K562 (cell line): Measurements from ENCODE around the gene GPX6. TPM values are rescaled to one million over a fixed set of nuclear protein-coding genes. Genes with fewer than 3 reads are reported as not detected.

ENCODE experiments used
- ATAC-seq: fragments of 200-7000 bp; cut with Tn5 transposase; 3 replicates; pipeline ENCODE4 v1.9.1; 2020; ENCODE audit warnings: moderate library complexity
- BruUV-seq: library from RNA; stranded (reverse); fragments of 400-500 nt; replicated peaks from 2 replicates; lab custom pipeline; 2021; lab: Mats Ljungman, UMichigan
- CTCF ChIA-PET: fragments of 300-600 bp; formaldehyde crosslinking; extraction: SDS; loops from one replicate; lab custom pipeline; 2021; ENCODE audit warnings: low intra/inter-chr PET ratio; lab: Yijun Ruan, JAX
- POLR2A ChIA-PET: fragments of 300-600, 350-650 bp; sonication (Branson Sonifier 250); formaldehyde crosslinking; extraction: SDS; loops from one replicate; lab custom pipeline; 2021; ENCODE audit warnings: antibody characterized with exemption, inconsistent platforms; lab: Yijun Ruan, JAX
- DNase-seq, 4 experiments: peaks; one replicate each; pipeline versions ENCODE4 v3.0.0 to v3.0.0-alpha.2; 2011 to 2018; ENCODE audit warnings: low spot score in 3 of 4, mixed read lengths in 3 of 4; ENCODE audit errors: extremely low read depth in 1 of 4
- FAIRE-seq: peaks from 2 replicates; lab custom pipeline; 2011; peaks lifted over from hg19 to GRCh38; lab: Jason Lieb, UNC
- H2AFZ ChIP-seq: 2 replicates; pipeline ENCODE4 v1.6.0; 2011; ENCODE audit warnings: low read depth, low read length, control low read depth, inconsistent platforms
- H3K27ac ChIP-seq: fragments of 200-600 bp; 3 replicates; pipeline ENCODE4 v1.8.0; 2011; ENCODE audit warnings: low read depth, mild to moderate bottlenecking, control low read depth, inconsistent platforms, low read length, moderate library complexity, mixed read lengths; ENCODE audit errors: extremely low read depth
- H3K27me3 ChIP-seq, 2 experiments: fragments of 300-600 bp in 1 of 2; 2 replicates in 1 of 2; 3 replicates in 1 of 2; pipeline versions ENCODE4 v1.6.0 to v1.8.0; 2011; ENCODE audit warnings: inconsistent platforms in 2 of 2, low read length in 2 of 2, mild to moderate bottlenecking in 1 of 2, mixed read lengths in 1 of 2, moderate library complexity in 1 of 2; ENCODE audit not compliant: control insufficient read depth in 2 of 2, insufficient read depth in 2 of 2
- H3K36me3 ChIP-seq: fragments of 300-600 bp; 3 replicates; pipeline ENCODE4 v1.8.0; 2011; ENCODE audit warnings: mild to moderate bottlenecking, low read length, inconsistent platforms; ENCODE audit not compliant: control insufficient read depth, insufficient read depth
- H3K4me1 ChIP-seq, 2 experiments: fragments of 200-600 bp in 1 of 2; replicated peaks in 1 of 2; 2 replicates in 1 of 2; 3 replicates in 1 of 2; pipeline versions ENCODE4 v1.5.1 to v1.8.0; 2011; ENCODE audit warnings: inconsistent platforms in 2 of 2, low read length in 2 of 2, mild to moderate bottlenecking in 1 of 2, mixed read lengths in 1 of 2, moderate library complexity in 1 of 2; ENCODE audit not compliant: control insufficient read depth in 2 of 2, insufficient read depth in 2 of 2
- H3K4me2 ChIP-seq: 2 replicates; pipeline ENCODE4 v1.6.1; 2011; ENCODE audit warnings: low read length, control low read depth, inconsistent platforms, mixed read lengths; ENCODE audit not compliant: insufficient read depth
- H3K4me3 ChIP-seq: fragments of 200-600 bp; sonication (generic), shearing (Covaris generic); 2 replicates; pipeline ENCODE4 v1.5.1; 2016; ENCODE audit warnings: control low read depth, inconsistent platforms
- H3K79me2 ChIP-seq: fragments of 200-600 bp; 3 replicates; pipeline ENCODE4 v1.8.0; 2011; ENCODE audit warnings: low read length, inconsistent platforms; ENCODE audit not compliant: control insufficient read depth, insufficient read depth
- H3K9ac ChIP-seq, 2 experiments: 2 replicates each; pipeline versions ENCODE4 v1.6.0 to v1.6.1; 2011; ENCODE audit warnings: low read depth in 2 of 2, low read length in 2 of 2, control low read depth in 1 of 2, inconsistent platforms in 1 of 2, mild to moderate bottlenecking in 1 of 2, mixed read lengths in 1 of 2; ENCODE audit not compliant: insufficient read depth in 1 of 2
- H3K9me1 ChIP-seq: one replicate; pipeline ENCODE4 v1.6.0; 2011; ENCODE audit warnings: inconsistent platforms, mild to moderate bottlenecking, low read length, moderate library complexity; ENCODE audit not compliant: control insufficient read depth, insufficient read depth
- H3K9me3 ChIP-seq: replicated peaks from 2 replicates; pipeline ENCODE4 v1.5.1; 2011; ENCODE audit warnings: low read depth, low read length, inconsistent platforms; ENCODE audit not compliant: control insufficient read depth, insufficient read depth
- H4K20me1 ChIP-seq: replicated peaks from 2 replicates; pipeline ENCODE4 v1.6.1; 2011; ENCODE audit warnings: low read length, inconsistent platforms, mixed read lengths; ENCODE audit not compliant: control insufficient read depth, insufficient read depth
- CCNT2 ChIP-seq: IDR thresholded peaks from 2 replicates; pipeline ENCODE4 v1.6.1; 2011; ENCODE audit warnings: borderline replicate concordance, low read depth, mild to moderate bottlenecking, moderate library complexity, mixed read lengths, low read length; ENCODE audit not compliant: insufficient read length; ENCODE audit errors: extremely low read depth
- CTBP1 ChIP-seq: fragments of 450-650 bp; IDR thresholded peaks from 2 replicates; pipeline ENCODE4 v1.6.1; 2016; ENCODE audit warnings: borderline replicate concordance
- HOXB6 ChIP-seq: fragments of 250-450 bp; sonication (Bioruptor Pico); IDR thresholded peaks from 2 replicates; pipeline ENCODE4 v1.5.1; 2022; ENCODE audit warnings: mild to moderate bottlenecking, borderline replicate concordance
- MBD1 ChIP-seq: fragments of 250-450 bp; sonication (Bioruptor Pico); IDR thresholded peaks from 2 replicates; pipeline ENCODE4 v1.8.0; 2022; ENCODE audit warnings: inconsistent platforms
- MEIS2 ChIP-seq: fragments of 450-650 bp; IDR thresholded peaks from 2 replicates; pipeline ENCODE4 v1.6.1; 2014; ENCODE audit warnings: mild to moderate bottlenecking; ENCODE audit not compliant: partially characterized antibody
- MTA1 ChIP-seq: fragments of 450-650 bp; IDR thresholded peaks from 2 replicates; pipeline ENCODE4 v1.6.1; 2017; ENCODE audit warnings: borderline replicate concordance
- NCOA1 ChIP-seq: fragments of 450-650 bp; IDR thresholded peaks from 2 replicates; pipeline ENCODE4 v1.6.1; 2016; ENCODE audit warnings: low read depth
- NFE2 ChIP-seq: IDR thresholded peaks from 2 replicates; pipeline ENCODE4 v1.6.1; 2014; ENCODE audit warnings: antibody characterized with exemption, low read depth
- RCOR1 ChIP-seq, 2 experiments: IDR thresholded peaks; 2 replicates each; pipeline ENCODE4 v1.6.1; 2012; ENCODE audit warnings: low read depth in 2 of 2, low read length in 2 of 2, borderline replicate concordance in 1 of 2, improper control_type of control experiment in 1 of 2
- SMARCA4 ChIP-seq: fragments of 450-650 bp; IDR thresholded peaks from 2 replicates; pipeline ENCODE4 v1.6.1; 2016
- TEAD1 ChIP-seq, 2 experiments: fragments of 450-650 bp in 1 of 2; sonication (generic) in 1 of 2; formaldehyde crosslinking; IDR thresholded peaks; 2 replicates each; pipeline versions ENCODE4 v1.4.0 to v1.8.0; 2020 to 2022; ENCODE audit warnings: mild to moderate bottlenecking in 2 of 2, missing genetic modification reagents in 1 of 2
- TEAD4 ChIP-seq, 2 experiments: sonication (generic) in 1 of 2; formaldehyde crosslinking in 1 of 2; IDR thresholded peaks; 2 replicates each; pipeline versions ENCODE4 v1.6.1 to v1.8.0; 2012 to 2022; ENCODE audit warnings: borderline replicate concordance in 1 of 2, inconsistent platforms in 1 of 2, low read length in 1 of 2, mild to moderate bottlenecking in 1 of 2, missing genetic modification reagents in 1 of 2
- ZNF212 ChIP-seq: fragments of 450-650 bp; formaldehyde crosslinking; IDR thresholded peaks from 2 replicates; pipeline ENCODE4 v1.4.0; 2020; ENCODE audit warnings: mild to moderate bottlenecking
- ZNF584 ChIP-seq: fragments of 200-800 bp; sonication (Bioruptor generic); IDR thresholded peaks from 2 replicates; pipeline ENCODE4 v1.6.1; 2016; ENCODE audit warnings: low read depth, mild to moderate bottlenecking, missing genetic modification characterization, missing compliant biosample characterization
- ZNF592 ChIP-seq: fragments of 450-650 bp; IDR thresholded peaks from 2 replicates; pipeline ENCODE4 v1.6.1; 2017; ENCODE audit warnings: antibody characterized with exemption, mild to moderate bottlenecking
- WGBS: fragments of 100-300 bp; shearing (Covaris generic); methylation state at CpG from one replicate; pipeline ENCODE4 v1.1.6; 2016; ENCODE audit warnings: low coverage, mixed read lengths; ENCODE audit not compliant: insufficient coverage; ENCODE audit errors: missing lambda C conversion rate; 5-methylcytosine and 5-hydroxymethylcytosine counted together
- in situ Hi-C: fragments of 300-500 bp; cut with MboI; formaldehyde crosslinking; loops from 4 replicates; pipeline ENCODE4 v1.15.0; 2018; ENCODE audit warnings: inconsistent platforms, mixed read lengths
- intact Hi-C: fragments of 100-400 bp; cut with micrococcal nuclease; formaldehyde crosslinking; loops from 2 replicates; pipeline ENCODE4 v1.14.2; 2022
- polyA plus RNA-seq, 8 experiments: library from polyadenylated mRNA; depleted of rRNA in 4 of 8; stranded (reverse) in 5 of 8; unstranded in 3 of 8; fragments of >200 nt; fragmentation: Nextera tagmentation in 2 of 8; fragmentation: Illumina TruSeq in 1 of 8; extraction: Ambion mirVana in 2 of 8; extraction: Trizol in 1 of 8; gene quantifications; 2 replicates each; pipeline versions ENCODE4 v1.2.1 to v1.2.3, GENCODE V29; 2011 to 2014; ENCODE audit warnings: inconsistent platforms in 1 of 8, missing spikeins in 1 of 8
- total RNA-seq, 7 experiments: library from RNA; depleted of rRNA in 6 of 7; stranded (reverse); fragments of >200 nt in 6 of 7; fragmentation: Illumina TruSeq in 2 of 7; extraction: Trizol in 2 of 7; gene quantifications; 2 replicates each; pipeline versions ENCODE4 v1.2.1 to v1.2.3, GENCODE V29; 2011 to 2021; ENCODE audit warnings: low replicate concordance in 1 of 7

The GPX6 gene
- total and polyA plus RNA-seq, 9 of the 15 experiments (the other 6 are each of a cell fraction or from before 2014, with no cell fraction given) = not detected

- CTCF ChIA-PET = no interaction called here
- peak; percentile 69 for FAIRE-seq
- peak; percentile 10 for ATAC-seq
- peak; percentile 48 for TF ChIP-seq CCNT2
- no peak for TF ChIP-seq MBD1 (CRISPR knock-in tag)
- TF ChIP-seq TEAD1 (CRISPR knock-in tag; IDR thresholded peaks at IDR 0.05) = peak in 1 of 2 experiments; percentile 29; a peak in 1 of 4 replicates
- TF ChIP-seq ZNF212 = peak; percentile 47; the same call in 1 of the 2 replicates
- TF ChIP-seq MEIS2 = peak; percentile 70
- peak; percentile 60 for TF ChIP-seq SMARCA4
- TF ChIP-seq NCOA1 = 0 out of 2 replicates have a peak, but pooled peaks have one; percentile 15
- TF ChIP-seq TEAD4 (IDR thresholded peaks at IDR 0.05; ENCODE audit: low read length) = peak; percentile 84
- TF ChIP-seq TEAD4 (CRISPR knock-in tag; IDR thresholded peaks at IDR 0.05; ENCODE audit: borderline replicate concordance) = no peak
- TF ChIP-seq RCOR1 (IDR thresholded peaks at IDR 0.05; ENCODE audit: borderline replicate concordance in 1 of 2, low read depth in 2 of 2, low read length in 2 of 2) = peak in 1 of 2 experiments; percentile 73; a peak in 1 of 4 replicates
- TF ChIP-seq ZNF584 (CRISPR knock-in tag) = no peak
- peak; percentile 73; the same call in 1 of the 2 replicates for TF ChIP-seq MTA1
- TF ChIP-seq NFE2 = peak; percentile 49
- peak; percentile 90 for TF ChIP-seq CTBP1
- 0 out of 2 replicates have a peak, but pooled peaks have one; percentile 29 for TF ChIP-seq ZNF592
- no peak for TF ChIP-seq HOXB6
Observed at GRCh38 chr6:28551891-28552666, 36.5 kb upstream of the GPX6 start.

More at GRCh38 chr6:28551891-28552666, 36.5 kb upstream of the GPX6 start:
- peak in 3 of 4 experiments; percentile 28 to 57 (median 35) for DNase-seq
- Histone ChIP-seq H3K4me2 (peak overlapping the region; percentile 60), H3K27me3 (no peaks in the 10 kb centered on the region), H3K27ac (peak overlapping the region; percentile 80; the same call in 2 of the 3 replicates), H3K4me3 (no peak overlapping the region), H3K9me1 (no peaks in the 10 kb centered on the region), H3K9me3 (no peaks in the 10 kb centered on the region), H3K79me2 (no peaks in the 10 kb centered on the region), H2AFZ (peak overlapping the region; percentile 85), H3K36me3 (no peaks in the 10 kb centered on the region; the same call in 2 of the 3 replicates), H3K4me1 (peaks cover 20 to 34% of the 10 kb centered on the region in 2 experiments), H3K9ac (no peak overlapping the region; a peak in 2 of 4 replicates), H4K20me1 (no peaks in the 10 kb centered on the region)
- BruUV-seq = no TSS peak
- POLR2A ChIA-PET = interaction anchor here (0.6 to 3.5 kb wide), 6 partner anchors 10 to 719 kb away, joined by 3 to 17 read pairs (median 4); a partner anchor contains a TSS
- 18% methylated on average over 4 of the region's 4 CpGs for WGBS
- intact Hi-C loops = no loop called here
- in situ Hi-C loops = no loop called here
